Dendritic cell treated with granulocyte-macrophage colony-stimulating factor and Interleukin-4, amounts not matched to agents 40 ng/mL and 50 ng/mL, for 4 days (primary cell): ENCODE data around the gene COL5A1.

Experiments
- H3K27ac Mint-ChIP-seq: one replicate; pipeline ENCODE4 v1.8.0; 2022; ENCODE audit warnings: mild to moderate bottlenecking, mixed read lengths
- H3K27me3 Mint-ChIP-seq: one replicate; pipeline ENCODE4 v1.8.0; 2022; ENCODE audit warnings: mild to moderate bottlenecking, mixed read lengths
- H3K36me3 Mint-ChIP-seq: one replicate; pipeline ENCODE4 v1.8.0; 2022; ENCODE audit warnings: low read depth, mixed read lengths
- H3K4me1 Mint-ChIP-seq: one replicate; pipeline ENCODE4 v1.8.0; 2022; ENCODE audit warnings: low read depth, mixed read lengths
- H3K4me3 Mint-ChIP-seq: one replicate; pipeline ENCODE4 v1.8.0; 2022; ENCODE audit warnings: mild to moderate bottlenecking, moderate library complexity, mixed read lengths
- H3K9me3 Mint-ChIP-seq: one replicate; pipeline ENCODE4 v1.8.0; 2022; ENCODE audit warnings: mixed read lengths
- intact Hi-C: fragments of 100-400 bp; cut with micrococcal nuclease; formaldehyde crosslinking; loops from one replicate; pipeline ENCODE4 v1.15.0; 2022

Gene COL5A1

GRCh38 chr9:134785325-134786108 lies 143.9 kb downstream of the COL5A1 start:
- H3K36me3 Mint-ChIP-seq, result no peaks in the 10 kb centered on the region
- H3K27ac Mint-ChIP-seq, result no peak overlapping the region
- no peaks in the 10 kb centered on the region for H3K9me3 Mint-ChIP-seq
- peaks cover 67% of the 10 kb centered on the region for H3K27me3 Mint-ChIP-seq
- intact Hi-C loops, result no loop called here
- no peak overlapping the region for H3K4me3 Mint-ChIP-seq
- no peaks in the 10 kb centered on the region for H3K4me1 Mint-ChIP-seq

- no peaks in the 10 kb centered on the region for H3K4me1 Mint-ChIP-seq
- H3K9me3 Mint-ChIP-seq, result no peaks in the 10 kb centered on the region
- intact Hi-C loops, result no loop called here
- H3K4me3 Mint-ChIP-seq, result no peak overlapping the region
- no peak overlapping the region for H3K27ac Mint-ChIP-seq
- peaks cover 61% of the 10 kb centered on the region for H3K27me3 Mint-ChIP-seq
- H3K36me3 Mint-ChIP-seq, result no peaks in the 10 kb centered on the region
Measured at GRCh38 chr9:134787601-134788531, 146.3 kb downstream of the COL5A1 start.

- no peak overlapping the region for H3K4me3 Mint-ChIP-seq
- intact Hi-C loops, result no loop called here
- H3K36me3 Mint-ChIP-seq, result no peaks in the 10 kb centered on the region
- no peak overlapping the region for H3K27ac Mint-ChIP-seq
- H3K9me3 Mint-ChIP-seq, result no peaks in the 10 kb centered on the region
- peaks cover 62% of the 10 kb centered on the region for H3K27me3 Mint-ChIP-seq
- no peaks in the 10 kb centered on the region for H3K4me1 Mint-ChIP-seq
Measured at GRCh38 chr9:134789168-134789567, 147.6 kb downstream of the COL5A1 start.

GRCh38 chr9:134791009-134791408 lies 149.4 kb downstream of the COL5A1 start:
- Mint-ChIP-seq H3K36me3 (no peaks in the 10 kb centered on the region), H3K4me3 (no peak overlapping the region), H3K4me1 (no peaks in the 10 kb centered on the region), H3K9me3 (no peaks in the 10 kb centered on the region), H3K27me3 (peaks cover 66% of the 10 kb centered on the region), H3K27ac (no peak overlapping the region)
- intact Hi-C loops, result no loop called here

GRCh38 chr9:134792627-134793026 lies 151.0 kb downstream of the COL5A1 start:
- Mint-ChIP-seq H3K9me3 (no peaks in the 10 kb centered on the region), H3K27ac (no peak overlapping the region), H3K27me3 (peaks cover 67% of the 10 kb centered on the region), H3K4me1 (no peaks in the 10 kb centered on the region), H3K36me3 (no peaks in the 10 kb centered on the region), H3K4me3 (no peak overlapping the region)
- intact Hi-C loops, result no loop called here

- intact Hi-C loops, result no loop called here
- Mint-ChIP-seq H3K9me3 (no peaks in the 10 kb centered on the region), H3K4me1 (no peaks in the 10 kb centered on the region), H3K27ac (no peak overlapping the region), H3K27me3 (peaks cover 66% of the 10 kb centered on the region), H3K36me3 (no peaks in the 10 kb centered on the region), H3K4me3 (no peak overlapping the region)
Measured at GRCh38 chr9:134793288-134794188, 151.9 kb downstream of the COL5A1 start.

GRCh38 chr9:134794663-134795370 lies 153.2 kb downstream of the COL5A1 start:
- intact Hi-C loops, result no loop called here
- Mint-ChIP-seq H3K4me3 (no peak overlapping the region), H3K27ac (no peak overlapping the region), H3K36me3 (no peaks in the 10 kb centered on the region), H3K27me3 (peaks cover 64% of the 10 kb centered on the region), H3K4me1 (no peaks in the 10 kb centered on the region), H3K9me3 (no peaks in the 10 kb centered on the region)

GRCh38 chr9:134795446-134795845 lies 153.8 kb downstream of the COL5A1 start:
- H3K36me3 Mint-ChIP-seq, result no peaks in the 10 kb centered on the region

GRCh38 chr9:134796882-134797281 lies 155.3 kb downstream of the COL5A1 start:
- Mint-ChIP-seq H3K36me3 (no peaks in the 10 kb centered on the region), H3K9me3 (no peaks in the 10 kb centered on the region), H3K4me1 (no peaks in the 10 kb centered on the region), H3K4me3 (no peak overlapping the region), H3K27me3 (peaks cover 51% of the 10 kb centered on the region), H3K27ac (no peak overlapping the region)
- intact Hi-C loops, result no loop called here

More at GRCh38 chr9:134795446-134795845, 153.8 kb downstream of the COL5A1 start:
- Mint-ChIP-seq H3K27ac (no peak overlapping the region), H3K27me3 (peaks cover 62% of the 10 kb centered on the region), H3K4me1 (no peaks in the 10 kb centered on the region), H3K4me3 (no peak overlapping the region), H3K9me3 (no peaks in the 10 kb centered on the region)
- intact Hi-C loops, result no loop called here

GRCh38 chr9:134800791-134801339 lies 159.3 kb downstream of the COL5A1 start:
- intact Hi-C loops, result no loop called here
- Mint-ChIP-seq H3K4me1 (no peaks in the 10 kb centered on the region), H3K9me3 (no peaks in the 10 kb centered on the region), H3K27me3 (peaks cover 36% of the 10 kb centered on the region), H3K4me3 (no peak overlapping the region), H3K27ac (no peak overlapping the region), H3K36me3 (no peaks in the 10 kb centered on the region)

GRCh38 chr9:134802216-134802795 lies 160.7 kb downstream of the COL5A1 start:
- Mint-ChIP-seq H3K36me3 (no peaks in the 10 kb centered on the region), H3K9me3 (no peaks in the 10 kb centered on the region), H3K4me3 (no peak overlapping the region), H3K4me1 (no peaks in the 10 kb centered on the region), H3K27me3 (peaks cover 37% of the 10 kb centered on the region), H3K27ac (no peak overlapping the region)
- intact Hi-C loops, result no loop called here

GRCh38 chr9:134804871-134805270 lies 163.3 kb downstream of the COL5A1 start:
- Mint-ChIP-seq H3K27me3 (peaks cover 38% of the 10 kb centered on the region), H3K4me1 (no peaks in the 10 kb centered on the region), H3K36me3 (no peaks in the 10 kb centered on the region), H3K27ac (no peak overlapping the region), H3K4me3 (no peak overlapping the region), H3K9me3 (no peaks in the 10 kb centered on the region)
- intact Hi-C loops, result no loop called here
